Peyer's patch (tissue), 4 donors: ENCODE results near the gene MAB21L2.
"Not testable (repeated sequence)": the region's sequence is repeated elsewhere in the genome, so short reads cannot be mapped to it uniquely, and the experiment has no call there.

Experiments
- POLR2A ChIP-seq, 2 donors: fragments of 450-650 bp; IDR thresholded peaks; one replicate each; pipeline ENCODE4 v1.5.1; 2017; ENCODE audit warnings: antibody characterized with exemption in 2 of 2, mild to moderate bottlenecking in 2 of 2, moderate library complexity in 2 of 2
- TF ChIP-seq, protein P1 (sequence below), 6 experiments: fragments of 450-650 bp in 4 of 6; fragments of 200-600 bp in 2 of 6; sonication (generic) in 1 of 6; IDR thresholded peaks; one replicate each; pipeline ENCODE4 v1.5.1; 2017 to 2019; ENCODE audit warnings: antibody characterized with exemption in 6 of 6, mild to moderate bottlenecking in 3 of 6, moderate library complexity in 1 of 6

DNA sequence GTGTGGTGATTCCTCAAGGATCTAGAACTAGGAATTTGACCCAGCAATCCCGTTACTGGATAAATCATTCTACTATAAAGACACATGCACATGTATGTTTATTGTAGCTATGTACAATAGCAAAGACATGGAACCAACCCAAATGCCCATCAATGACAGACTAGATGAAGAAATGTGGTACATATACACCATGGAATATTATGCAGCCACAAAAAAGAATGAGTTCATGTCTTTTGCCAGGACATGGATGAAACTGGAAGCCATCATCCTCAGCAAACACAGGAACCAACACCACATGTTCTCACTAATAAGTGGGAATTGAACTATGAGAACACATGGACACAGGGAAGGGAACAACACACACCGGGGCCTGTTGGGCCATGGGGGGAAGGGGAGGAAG, 17.0 kb upstream of the MAB21L2 start:
- TF ChIP-seq, protein P1, sequence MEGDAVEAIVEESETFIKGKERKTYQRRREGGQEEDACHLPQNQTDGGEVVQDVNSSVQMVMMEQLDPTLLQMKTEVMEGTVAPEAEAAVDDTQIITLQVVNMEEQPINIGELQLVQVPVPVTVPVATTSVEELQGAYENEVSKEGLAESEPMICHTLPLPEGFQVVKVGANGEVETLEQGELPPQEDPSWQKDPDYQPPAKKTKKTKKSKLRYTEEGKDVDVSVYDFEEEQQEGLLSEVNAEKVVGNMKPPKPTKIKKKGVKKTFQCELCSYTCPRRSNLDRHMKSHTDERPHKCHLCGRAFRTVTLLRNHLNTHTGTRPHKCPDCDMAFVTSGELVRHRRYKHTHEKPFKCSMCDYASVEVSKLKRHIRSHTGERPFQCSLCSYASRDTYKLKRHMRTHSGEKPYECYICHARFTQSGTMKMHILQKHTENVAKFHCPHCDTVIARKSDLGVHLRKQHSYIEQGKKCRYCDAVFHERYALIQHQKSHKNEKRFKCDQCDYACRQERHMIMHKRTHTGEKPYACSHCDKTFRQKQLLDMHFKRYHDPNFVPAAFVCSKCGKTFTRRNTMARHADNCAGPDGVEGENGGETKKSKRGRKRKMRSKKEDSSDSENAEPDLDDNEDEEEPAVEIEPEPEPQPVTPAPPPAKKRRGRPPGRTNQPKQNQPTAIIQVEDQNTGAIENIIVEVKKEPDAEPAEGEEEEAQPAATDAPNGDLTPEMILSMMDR (IDR thresholded peaks at IDR 0.05): not testable (repeated sequence)
- not testable (repeated sequence) for TF ChIP-seq POLR2A (IDR thresholded peaks at IDR 0.05)
